ENCODE results near the gene AMZ1. TPM values are rescaled to one million over a fixed set of nuclear protein-coding genes. Genes with fewer than 3 reads are reported as not detected.

The AMZ1 gene
- total and polyA plus RNA-seq, 11 donors: 0.01 to 0.48 (median 0.05) TPM; not detected in 6

DNA sequence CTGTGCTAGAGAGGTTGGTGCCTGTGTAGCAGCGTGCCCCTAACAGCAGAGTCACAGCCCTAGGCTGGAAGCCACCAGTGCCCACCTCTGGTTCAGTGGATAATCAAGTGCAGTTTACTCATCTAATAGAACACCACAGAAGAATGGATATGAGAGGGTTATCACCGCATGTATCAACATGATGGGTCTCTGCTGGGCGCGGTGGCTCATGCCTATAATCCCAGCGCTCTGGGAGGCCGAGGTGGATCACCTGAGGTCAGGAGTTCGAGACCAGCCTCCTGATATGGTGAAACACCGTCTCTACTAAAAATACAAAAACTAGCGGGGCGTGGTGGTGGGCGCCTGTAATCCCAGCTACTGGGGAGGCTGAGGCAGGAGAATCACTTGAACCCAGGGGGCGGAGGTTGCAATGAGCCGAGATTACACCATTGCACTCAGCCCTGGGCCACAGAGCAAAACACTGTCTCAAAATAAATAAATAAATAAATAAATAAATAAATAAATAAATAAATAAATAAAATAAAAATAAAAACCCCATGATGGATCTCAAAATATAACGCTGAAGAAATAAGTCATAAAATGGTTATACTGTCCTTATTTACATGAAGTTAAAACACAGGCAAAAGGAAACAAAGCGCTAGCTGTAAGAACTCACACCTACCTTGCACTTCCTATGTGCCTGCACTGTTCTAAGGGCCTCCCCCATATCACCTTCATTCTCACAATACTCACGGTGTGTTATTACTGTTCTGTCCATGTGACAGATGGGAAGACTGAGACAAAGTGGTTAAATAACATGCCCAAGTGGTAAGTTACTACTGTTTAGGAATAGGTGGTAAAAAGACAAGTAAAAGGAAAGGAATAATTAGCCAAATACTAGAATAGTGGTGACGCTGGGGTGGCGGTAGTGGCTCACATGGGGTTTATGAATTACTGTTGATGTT, 70.9 kb downstream of the AMZ1 start:
- 95 to 97% (median 96%) methylated on average over 18 of the region's 18 CpGs for WGBS, 4 donors
- peaks cover 0 to 5% (median 0%) of the 10 kb centered on the region in 9 donors for H3K36me3 ChIP-seq
- TF ChIP-seq POLR2A (IDR thresholded peaks at IDR 0.05): no peak
- TF ChIP-seq, protein P1, sequence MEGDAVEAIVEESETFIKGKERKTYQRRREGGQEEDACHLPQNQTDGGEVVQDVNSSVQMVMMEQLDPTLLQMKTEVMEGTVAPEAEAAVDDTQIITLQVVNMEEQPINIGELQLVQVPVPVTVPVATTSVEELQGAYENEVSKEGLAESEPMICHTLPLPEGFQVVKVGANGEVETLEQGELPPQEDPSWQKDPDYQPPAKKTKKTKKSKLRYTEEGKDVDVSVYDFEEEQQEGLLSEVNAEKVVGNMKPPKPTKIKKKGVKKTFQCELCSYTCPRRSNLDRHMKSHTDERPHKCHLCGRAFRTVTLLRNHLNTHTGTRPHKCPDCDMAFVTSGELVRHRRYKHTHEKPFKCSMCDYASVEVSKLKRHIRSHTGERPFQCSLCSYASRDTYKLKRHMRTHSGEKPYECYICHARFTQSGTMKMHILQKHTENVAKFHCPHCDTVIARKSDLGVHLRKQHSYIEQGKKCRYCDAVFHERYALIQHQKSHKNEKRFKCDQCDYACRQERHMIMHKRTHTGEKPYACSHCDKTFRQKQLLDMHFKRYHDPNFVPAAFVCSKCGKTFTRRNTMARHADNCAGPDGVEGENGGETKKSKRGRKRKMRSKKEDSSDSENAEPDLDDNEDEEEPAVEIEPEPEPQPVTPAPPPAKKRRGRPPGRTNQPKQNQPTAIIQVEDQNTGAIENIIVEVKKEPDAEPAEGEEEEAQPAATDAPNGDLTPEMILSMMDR (IDR thresholded peaks at IDR 0.05): no peak
- H3K4me3 ChIP-seq: no peak overlapping the region
- peaks cover 16 to 74% (median 61%) of the 10 kb centered on the region in 12 donors for H3K4me1 ChIP-seq
- H3K27ac ChIP-seq: peak overlapping the region; percentile 40 to 98 (median 88)
- no peak for DNase-seq
- H3K9me3 ChIP-seq: peaks cover 0 to 6% (median 0%) of the 10 kb centered on the region in 12 donors
- H3K27me3 ChIP-seq: no peaks in the 10 kb centered on the region
- intact Hi-C loops (cut with DNase I): loop anchor here in 1 of 10 donors (10.0 kb wide), 1 partner anchor 66 kb away; no protein-coding TSS in a partner anchor
- no peak for ATAC-seq

DNA sequence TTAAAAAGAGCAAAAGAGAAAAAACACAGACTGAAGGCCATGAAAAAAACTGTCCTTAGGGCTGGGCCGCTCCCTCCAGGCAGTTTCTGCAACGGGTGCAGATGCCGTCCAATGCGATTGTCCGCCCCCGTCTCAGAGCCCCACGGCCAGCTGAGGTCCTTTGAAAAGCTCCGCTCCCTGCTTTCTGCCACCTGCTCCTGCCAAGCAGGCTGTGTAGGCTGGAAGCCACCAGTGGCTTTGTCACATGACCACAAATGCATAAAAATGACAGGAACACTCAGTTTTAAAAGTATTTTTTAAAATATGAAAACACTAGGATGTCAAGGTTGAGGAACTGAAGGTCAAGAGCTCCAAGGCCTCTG, 71.7 kb downstream of the AMZ1 start:
- H3K4me1 ChIP-seq: peaks cover 16 to 79% (median 63%) of the 10 kb centered on the region in 12 donors
- ATAC-seq: no peak
- WGBS, 4 donors: 28 to 42% (median 36%) methylated on average over 8 of the region's 8 CpGs
- intact Hi-C loops (cut with DNase I): loop anchor here in 7 of 10 donors (2.0 to 10.0 kb wide), 6 partner anchors 38 to 103 kb away; partner anchors contain the start of gene GNA12 (in 4 of the 7)
- peaks cover 0 to 5% (median 0%) of the 10 kb centered on the region in 9 donors for H3K36me3 ChIP-seq
- no peaks in the 10 kb centered on the region for H3K27me3 ChIP-seq
- no peak for DNase-seq
- H3K4me3 ChIP-seq: peak overlapping the region in 1 of 12 donors; percentile 19
- peak overlapping the region; percentile 40 to 98 (median 88) for H3K27ac ChIP-seq
- TF ChIP-seq, protein P1 (IDR thresholded peaks at IDR 0.05): no peak
- no peak for TF ChIP-seq POLR2A (IDR thresholded peaks at IDR 0.05)
- peaks cover 0 to 6% (median 0%) of the 10 kb centered on the region in 12 donors for H3K9me3 ChIP-seq

DNA sequence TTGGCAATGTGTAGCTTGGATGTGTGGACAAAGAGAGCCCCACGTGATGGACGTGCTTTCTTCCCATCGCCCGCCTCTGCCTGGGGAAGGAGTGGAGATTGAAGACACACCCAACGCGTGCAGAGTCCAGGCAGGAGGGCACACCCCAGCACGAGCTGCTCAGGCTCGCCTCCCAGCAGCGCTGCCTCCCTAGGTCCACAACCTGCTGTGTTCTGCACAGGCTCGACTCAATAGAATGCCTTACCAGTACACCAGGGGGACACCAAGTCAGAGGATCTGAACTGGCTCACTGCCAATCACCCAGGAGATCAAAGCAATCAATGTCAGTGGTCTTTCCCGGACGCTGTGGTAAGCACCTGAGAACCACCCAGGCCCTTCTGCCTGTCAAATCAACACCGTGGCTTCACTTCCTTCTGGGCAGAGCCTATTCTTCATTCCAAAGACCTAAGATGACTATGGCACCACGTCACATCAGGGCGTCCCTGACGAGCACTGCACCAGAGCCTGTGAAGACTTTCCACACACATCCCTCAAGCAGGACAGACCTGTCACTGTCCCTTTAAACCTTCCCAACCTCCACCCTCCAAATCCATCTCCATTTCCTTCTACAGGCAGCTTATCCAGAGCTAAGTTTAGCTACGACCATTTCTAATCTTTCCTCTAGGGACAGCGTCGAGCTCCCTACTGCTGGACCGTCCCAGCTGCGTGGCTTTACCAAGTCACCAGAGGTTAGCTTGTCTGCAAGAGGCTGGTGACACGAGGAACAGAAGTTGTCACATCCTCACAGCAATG, 72.3 kb downstream of the AMZ1 start:
- H3K27ac ChIP-seq: peak overlapping the region; percentile 40 to 98 (median 88)
- intact Hi-C loops (cut with DNase I): loop anchor here in 7 of 10 donors (2.0 to 5.0 kb wide), 5 partner anchors 37 to 102 kb away; partner anchors contain the start of gene GNA12 (in 4 of the 7)
- peak in 4 of 5 donors; percentile 66 to 81 (median 74) for DNase-seq
- H3K36me3 ChIP-seq: peaks cover 0 to 5% (median 0%) of the 10 kb centered on the region in 9 donors
- peak; percentile 68 to 82 (median 76) for ATAC-seq
- H3K9me3 ChIP-seq: peaks cover 0 to 5% (median 0%) of the 10 kb centered on the region in 12 donors
- peak overlapping the region in 6 of 12 donors; percentile 0 to 24 (median 14) for H3K4me3 ChIP-seq
- 27 to 36% (median 34%) methylated on average over 20 to 22 of the region's 22 CpGs for WGBS, 4 donors
- no peaks in the 10 kb centered on the region for H3K27me3 ChIP-seq
- peaks cover 16 to 79% (median 63%) of the 10 kb centered on the region in 12 donors for H3K4me1 ChIP-seq
- TF ChIP-seq, protein P1 (IDR thresholded peaks at IDR 0.05): peak; percentile 19 to 61 (median 38)
- TF ChIP-seq POLR2A (IDR thresholded peaks at IDR 0.05): no peak
